T-helper 1 cell treated with Interleukin-12 subunit alpha and Interleukin-12 subunit beta and Interleukin-4 antibody, amounts not matched to agents 30 ng/mL and 1 ng/mL, for 36 hours (primary cell): Measurements from ENCODE around the gene DYRK1A. TPM values are rescaled to one million over a fixed set of nuclear protein-coding genes. Genes with fewer than 3 reads are reported as not detected.
"Not testable (repeated sequence)": the region's sequence is repeated elsewhere in the genome, so short reads cannot be mapped to it uniquely, and the experiment has no call there.

Source experiments
- intact Hi-C: fragments of 100-400 bp; cut with micrococcal nuclease; formaldehyde crosslinking; loops from one replicate; pipeline ENCODE4 v1.15.1; 2024
- total RNA-seq: library from RNA; stranded (reverse); gene quantifications from 2 replicates; pipeline ENCODE4 v1.2.3, GENCODE V29; 2022

Gene DYRK1A
- total RNA-seq, result 93.1 and 95.4 TPM in 2 replicates

DNA sequence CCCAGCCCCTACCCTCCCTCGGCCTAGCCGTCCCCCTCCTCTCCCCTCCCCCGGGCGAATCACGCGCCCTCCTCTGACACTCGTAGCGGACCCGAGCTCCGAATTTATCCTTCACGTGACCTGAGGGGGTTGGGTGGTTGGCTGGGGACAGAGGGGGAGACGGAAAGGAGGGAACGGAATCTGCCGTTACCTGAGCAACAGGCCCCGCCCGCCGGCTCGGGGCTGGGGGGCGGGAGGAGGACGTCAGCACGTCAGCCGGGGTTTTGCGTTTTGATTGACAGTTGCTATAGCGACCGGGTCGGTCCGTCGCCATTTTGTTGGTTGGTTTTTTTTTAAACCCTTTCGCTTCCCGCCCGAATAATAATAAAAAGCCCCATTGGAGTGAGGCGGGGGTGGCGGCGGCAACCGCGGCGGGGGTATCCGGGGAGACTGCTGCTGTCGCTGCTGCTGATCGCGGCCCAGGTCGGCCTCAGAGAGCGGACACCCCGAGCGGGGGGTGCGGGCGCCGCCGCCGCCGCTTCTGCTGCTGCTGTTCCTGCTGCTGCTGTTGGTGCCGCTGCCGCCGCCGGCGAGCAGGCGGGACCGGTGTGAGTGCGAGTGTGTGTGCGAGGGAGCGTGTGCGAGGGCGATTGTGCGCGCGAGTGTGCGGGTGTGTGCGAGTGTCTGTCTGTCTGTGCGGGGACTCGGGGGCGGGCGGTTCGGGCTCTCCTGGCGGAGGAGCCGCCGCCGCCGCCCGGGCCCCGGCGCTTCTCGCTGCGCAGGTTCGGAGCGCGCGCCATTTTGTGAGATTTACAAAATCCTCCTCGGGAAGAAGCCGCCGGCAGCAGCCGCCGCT is at the start of gene DYRK1A:
DYRK1A (plus strand) TSS at position 292 of the 835 bp plus-strand sequence. CDS start 53,602 bp downstream, outside the sequence.
- intact Hi-C loops, result loop anchor here (1.0 to 5.0 kb wide), 9 partner anchors 95 to 1209 kb away; partner anchors contain the start of genes DOP1B, HLCS, PIGP and TTC3

DNA sequence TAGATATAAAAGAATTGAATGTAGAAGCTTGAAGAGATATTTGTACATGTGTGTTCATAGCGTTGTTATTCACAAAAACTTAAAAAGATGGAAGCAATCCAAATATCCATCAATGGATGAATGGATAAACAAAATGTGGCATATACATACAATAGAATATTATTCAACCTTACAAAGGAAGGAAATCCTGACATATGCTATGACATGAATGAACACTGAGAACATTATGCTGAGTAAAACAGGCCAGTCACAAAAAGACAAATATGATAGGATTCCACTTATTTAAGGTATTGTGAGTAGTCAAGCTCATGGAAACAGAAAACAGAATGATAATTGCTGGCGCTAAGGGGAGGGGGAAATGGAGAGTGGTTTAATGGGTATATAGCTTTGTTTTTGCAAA is 47.0 kb upstream of the DYRK1A start:
- intact Hi-C loops, result no loop called here

- intact Hi-C loops, result no loop called here
Measured at GRCh38 chr21:37322084-37322483, 44.5 kb upstream of the DYRK1A start.

DNA sequence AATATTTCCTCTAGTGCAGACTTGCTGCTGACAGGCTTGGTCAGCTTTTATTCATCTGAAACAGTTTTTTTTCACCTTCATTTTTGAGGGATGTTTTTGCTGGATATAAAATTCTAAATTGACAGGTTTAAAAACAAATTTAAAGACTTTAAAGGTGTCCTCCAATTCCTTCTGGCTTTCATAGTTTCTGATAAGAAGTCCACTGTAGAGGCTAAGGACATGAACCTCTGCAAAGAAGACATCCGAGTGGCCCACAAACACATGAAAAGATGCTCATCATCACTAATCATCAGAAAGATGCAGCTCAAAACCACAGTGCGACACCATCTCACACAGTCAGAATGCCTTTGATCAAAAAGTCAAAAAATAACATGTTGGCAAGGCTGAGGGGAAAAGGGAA is 42.0 kb upstream of the DYRK1A start:
- intact Hi-C loops, result no loop called here

DNA sequence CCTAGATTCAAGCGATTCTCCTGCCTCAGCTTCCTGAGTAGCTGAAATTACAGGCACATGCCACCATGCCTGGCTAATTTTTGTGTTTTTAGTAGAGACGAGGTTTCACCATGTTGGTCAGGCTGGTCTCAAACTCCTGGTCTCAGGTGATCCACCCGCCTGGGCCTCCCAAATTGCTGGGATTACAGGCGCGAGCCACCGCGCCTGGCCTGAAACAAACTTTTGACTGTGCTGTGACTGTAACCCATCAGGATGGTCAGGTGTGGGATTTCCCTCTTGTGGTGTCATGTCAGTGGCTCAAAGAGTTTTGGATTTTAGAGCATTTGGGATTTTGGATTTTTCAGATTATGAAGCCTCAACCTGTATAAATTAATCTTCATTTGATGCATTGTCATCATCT is 38.4 kb upstream of the DYRK1A start:
- intact Hi-C loops, result not testable (repeated sequence)

DNA sequence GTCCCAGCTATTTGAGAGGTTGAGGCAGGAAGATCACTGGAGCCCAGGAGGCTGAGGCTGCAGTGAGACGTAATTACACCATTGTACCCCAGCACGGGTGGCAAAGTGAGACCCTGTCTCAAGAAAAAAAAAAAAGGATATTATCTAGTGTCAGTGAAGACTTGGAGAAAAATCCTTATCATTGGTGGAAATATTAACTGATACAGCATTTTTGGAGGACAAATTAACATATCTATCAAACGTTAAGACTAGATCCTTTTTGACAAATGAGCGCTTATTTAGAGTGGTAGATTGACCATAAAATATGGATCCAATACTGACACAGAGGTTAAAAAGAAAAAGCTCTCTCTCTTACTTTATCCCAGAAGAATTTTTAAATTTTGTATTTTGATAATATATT is 35.2 kb upstream of the DYRK1A start:
- intact Hi-C loops, result no loop called here

GRCh38 chr21:37335053-37335452 is 31.5 kb upstream of the DYRK1A start:
- intact Hi-C loops, result no loop called here

GRCh38 chr21:37337179-37337578 is 29.4 kb upstream of the DYRK1A start:
- intact Hi-C loops, result no loop called here

- intact Hi-C loops, result no loop called here
Measured at GRCh38 chr21:37337831-37338230, 28.7 kb upstream of the DYRK1A start.

DNA sequence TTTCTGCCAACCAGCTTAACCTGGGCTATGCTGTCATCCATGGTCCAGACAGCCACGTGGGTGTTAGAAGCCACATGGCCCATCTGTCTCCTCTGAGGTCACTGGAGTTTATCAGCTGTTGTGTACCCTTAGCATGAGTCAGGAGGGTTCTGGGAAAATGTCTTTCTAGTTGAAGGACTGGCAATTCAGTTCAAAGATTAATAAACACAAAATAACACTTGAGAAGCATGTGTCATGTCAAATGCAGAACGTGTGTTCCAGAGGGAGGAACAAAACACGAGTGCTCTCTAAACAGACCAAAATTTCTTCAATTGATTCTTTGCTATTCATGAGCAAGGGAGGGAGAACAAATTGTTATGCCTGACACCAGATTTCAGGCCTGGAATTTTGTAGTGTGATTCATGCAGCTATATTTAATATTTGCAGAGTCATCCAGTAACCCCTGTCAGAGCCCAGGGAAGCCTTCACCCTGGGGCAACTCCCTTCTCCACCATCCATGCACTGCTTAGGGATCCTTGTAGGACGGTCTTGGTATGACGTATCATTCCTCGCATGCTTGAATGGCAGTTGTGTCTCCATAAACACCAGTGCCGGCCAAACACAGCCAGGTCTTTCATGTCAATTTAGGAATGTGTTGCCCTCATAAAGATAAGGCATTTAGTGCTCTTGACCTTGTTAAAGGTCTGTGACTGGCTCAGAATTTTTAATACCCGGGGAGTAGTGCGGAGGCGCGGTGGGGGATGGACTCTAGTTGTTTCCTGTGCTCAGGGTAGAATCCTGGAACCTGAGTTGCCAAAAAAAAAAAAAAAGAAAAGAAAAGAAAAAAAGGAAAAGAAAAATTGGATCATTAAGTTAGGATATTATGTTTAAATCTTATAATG is 27.7 kb upstream of the DYRK1A start:
- intact Hi-C loops, result no loop called here

- intact Hi-C loops, result no loop called here
Measured at GRCh38 chr21:37339552-37339939, 27.0 kb upstream of the DYRK1A start.

DNA sequence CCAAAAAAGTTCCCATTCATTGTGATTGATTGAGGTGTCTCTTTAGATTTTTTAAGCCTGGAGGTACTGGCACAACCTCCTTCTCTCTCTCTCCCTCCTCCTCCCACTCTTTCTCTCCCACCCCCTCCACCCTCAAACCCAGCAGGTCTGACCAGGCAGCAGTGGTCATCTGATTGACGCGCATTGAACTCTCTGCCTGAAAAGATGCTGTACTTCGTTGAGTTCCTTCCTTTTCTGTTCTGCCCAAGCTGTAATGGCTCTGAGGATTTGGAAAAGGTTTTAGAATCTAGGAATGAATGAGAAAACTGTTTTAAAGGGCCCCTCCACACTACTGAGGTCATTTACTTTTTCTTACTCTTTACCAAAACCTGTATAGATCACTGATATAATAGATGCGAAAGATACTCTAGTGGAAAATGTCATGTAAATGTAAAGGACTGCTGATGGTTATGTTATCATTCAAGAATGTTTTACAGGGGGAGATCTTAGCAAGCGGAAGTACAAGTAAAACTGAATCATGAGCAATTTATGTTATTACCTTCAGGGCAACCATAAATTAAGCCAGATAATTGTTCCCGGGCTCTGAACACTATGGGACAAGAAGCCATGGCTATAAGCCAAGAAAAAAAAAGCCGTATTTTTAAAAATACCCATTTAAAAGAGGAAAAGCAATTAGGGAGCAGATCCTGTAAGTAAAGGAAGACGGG is 25.2 kb upstream of the DYRK1A start:
- intact Hi-C loops, result no loop called here

DNA sequence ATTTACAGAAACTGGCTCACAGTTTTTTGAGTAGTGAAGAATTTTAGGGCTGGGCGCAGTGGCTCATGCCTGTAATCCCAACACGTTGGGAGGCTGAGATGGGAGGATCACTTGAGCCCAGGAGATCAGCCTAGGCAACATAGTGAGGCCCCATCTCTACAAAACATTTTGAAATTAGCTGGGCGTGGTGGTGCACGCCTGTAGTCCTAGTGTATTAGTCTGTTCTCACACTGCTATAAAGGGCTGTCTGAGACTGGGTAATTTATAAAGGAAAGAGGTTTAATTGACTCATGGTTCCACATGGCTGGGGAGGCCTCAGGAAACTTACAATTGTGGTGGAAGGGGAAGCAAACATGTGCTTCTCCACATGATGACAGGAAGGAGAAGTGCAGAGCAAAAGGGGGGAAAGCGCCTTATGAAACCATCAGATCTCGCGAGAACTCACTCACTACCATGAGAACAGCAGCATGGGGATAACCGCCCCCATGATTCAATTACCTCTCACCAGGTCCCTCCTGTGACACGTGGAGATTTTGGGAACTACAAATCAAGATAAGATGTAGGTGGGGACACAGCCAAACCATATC is 24.4 kb upstream of the DYRK1A start:
- intact Hi-C loops, result no loop called here

- intact Hi-C loops, result no loop called here
Measured at GRCh38 chr21:37346841-37347430, 19.6 kb upstream of the DYRK1A start.

DNA sequence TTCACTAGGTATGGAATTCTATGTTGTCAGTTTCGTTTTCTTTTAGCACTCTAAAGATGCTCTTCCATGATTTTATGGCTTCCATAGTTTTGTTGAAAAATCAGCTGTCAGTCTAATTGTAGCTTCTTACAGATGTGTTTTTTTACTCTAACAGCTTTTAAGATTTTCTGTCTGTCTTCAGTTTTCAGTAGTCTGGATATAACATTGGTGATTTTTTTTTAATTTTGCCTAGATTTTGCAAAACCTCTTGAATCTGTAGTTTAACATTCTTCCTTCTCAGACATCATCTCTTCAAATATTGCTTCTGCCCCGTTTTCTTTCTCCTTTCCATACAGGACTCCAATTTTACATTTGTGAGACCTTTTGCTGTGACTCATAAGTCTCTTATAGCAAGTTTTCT is 17.9 kb upstream of the DYRK1A start:
- intact Hi-C loops, result no loop called here

DNA sequence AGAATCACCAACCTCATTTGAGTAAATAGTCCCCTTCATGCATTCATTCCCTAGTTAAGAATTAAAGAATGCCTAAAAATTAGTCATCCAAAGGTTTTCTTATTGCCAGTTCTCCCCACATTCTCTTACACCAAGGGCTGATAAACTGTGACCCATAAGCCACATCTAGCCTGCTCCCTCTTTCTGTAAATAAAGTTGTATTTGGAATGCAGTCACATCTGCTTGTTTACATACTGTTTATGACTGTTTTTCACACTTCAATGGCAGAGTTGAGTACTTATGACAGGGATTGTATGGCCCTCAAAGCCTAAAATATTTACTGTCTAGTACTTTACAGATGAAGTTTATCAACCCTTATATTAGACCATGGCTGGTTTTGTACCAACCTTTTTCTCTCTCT is 16.1 kb upstream of the DYRK1A start:
- intact Hi-C loops, result no loop called here

DNA sequence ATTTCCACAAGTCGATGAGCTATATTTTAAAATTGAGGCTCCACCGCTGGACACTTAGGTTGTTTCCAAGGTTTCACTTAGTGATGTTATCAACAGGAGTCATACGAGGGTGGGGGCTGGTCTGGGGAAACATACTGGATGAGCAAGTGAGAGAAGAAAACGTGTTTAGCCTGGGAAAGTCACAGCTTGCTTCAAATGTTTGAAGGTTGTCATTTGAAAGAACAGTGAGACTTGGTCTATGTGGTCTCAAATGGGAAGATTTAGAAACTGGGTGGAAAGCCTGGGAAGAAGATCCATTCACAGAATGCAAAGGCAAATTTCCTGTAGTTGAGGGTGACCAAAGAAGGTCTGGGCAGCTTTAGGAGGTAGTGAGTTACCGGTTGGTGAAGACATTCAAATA is 9.9 kb upstream of the DYRK1A start:
- intact Hi-C loops, result no loop called here

GRCh38 chr21:37357691-37358090 is 8.9 kb upstream of the DYRK1A start:
- intact Hi-C loops, result no loop called here

DNA sequence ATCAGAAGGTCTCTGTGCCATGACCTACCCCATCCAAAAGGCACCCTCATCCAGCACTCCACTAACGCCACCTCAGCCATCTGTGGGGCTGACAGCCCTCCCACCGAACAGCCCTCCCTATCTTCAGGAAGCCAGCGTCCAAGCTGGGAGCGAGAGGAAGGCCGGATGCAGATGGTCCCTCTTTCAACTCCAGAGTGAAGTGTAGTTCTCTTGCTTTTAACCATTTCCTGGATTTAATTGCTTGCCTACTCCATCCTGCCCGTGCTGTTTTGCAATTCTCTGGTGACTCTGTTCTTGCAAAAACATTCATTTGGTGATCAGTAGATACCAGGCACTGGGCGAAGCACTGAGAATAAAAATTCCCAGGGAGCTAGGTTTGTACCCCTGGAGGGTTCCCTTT is 8.2 kb upstream of the DYRK1A start:
- intact Hi-C loops, result no loop called here

- intact Hi-C loops, result no loop called here
Measured at GRCh38 chr21:37363936-37364335, 2.6 kb upstream of the DYRK1A start.

DNA sequence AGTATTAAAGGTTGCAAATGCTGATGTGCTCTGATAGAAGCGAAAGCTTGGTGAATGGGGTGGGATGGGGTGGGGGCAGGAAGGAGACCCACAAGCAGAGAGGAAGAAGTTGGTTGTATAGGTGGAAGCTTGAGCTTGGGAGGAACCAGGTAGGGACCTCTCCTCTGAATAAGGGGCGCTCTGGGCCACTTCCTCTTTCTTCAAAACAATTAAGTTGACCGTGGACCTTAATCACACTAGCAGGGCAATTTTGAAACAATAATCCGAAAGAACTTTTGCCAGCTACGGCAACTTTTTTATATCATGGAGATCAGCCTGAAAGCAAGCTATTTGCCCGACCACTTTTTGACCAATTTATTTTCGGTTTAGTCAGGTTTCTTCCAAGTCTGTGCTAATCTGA is 1.9 kb upstream of the DYRK1A start:
- intact Hi-C loops, result loop anchor here (5.0 kb wide), 3 partner anchors 377 to 1207 kb away; partner anchors contain the start of genes DOP1B and HLCS
